IMR-90 (cell line): ENCODE data around the gene RNF182. TPM values are rescaled to one million over a fixed set of nuclear protein-coding genes. Genes with fewer than 3 reads are reported as not detected.
"Not testable (repeated sequence)": the region's sequence is repeated elsewhere in the genome, so short reads cannot be mapped to it uniquely, and the experiment has no call there.

Experiments used
- ATAC-seq: fragments of 200-7000 bp; cut with Tn5 transposase; 2 replicates; pipeline ENCODE4 v1.9.1; 2020; ENCODE audit warnings: low read depth, mild to moderate bottlenecking, moderate library complexity
- BruUV-seq: library from RNA; stranded (reverse); fragments of 400-500 nt; replicated peaks from 2 replicates; lab custom pipeline; 2021; lab: Mats Ljungman, UMichigan
- CTCF ChIA-PET: fragments of 300-600 bp; formaldehyde crosslinking; extraction: SDS; loops from one replicate; lab custom pipeline; 2021; ENCODE audit warnings: antibody characterized with exemption; lab: Yijun Ruan, JAX
- POLR2A ChIA-PET: fragments of 300-600 bp; sonication (Branson Sonifier 250); formaldehyde crosslinking; loops from one replicate; lab custom pipeline; 2022; ENCODE audit warnings: antibody characterized with exemption; ENCODE audit not compliant: unreplicated experiment; lab: Charles Lee
- DNase-seq: peaks from one replicate; pipeline ENCODE4 v3.0.0; 2013
- H2AFZ ChIP-seq: replicated peaks from 2 replicates; pipeline ENCODE3; 2013; ENCODE audit warnings: low read length, mild to moderate bottlenecking; ENCODE audit not compliant: poor library complexity
- H2AK5ac ChIP-seq: 2 replicates; pipeline ENCODE4 v1.6.1; 2013; ENCODE audit warnings: low read depth, low read length, inconsistent platforms
- H2AK9ac ChIP-seq: replicated peaks from 2 replicates; pipeline ENCODE3; 2013; ENCODE audit warnings: mild to moderate bottlenecking, low read depth, low read length, moderate library complexity; ENCODE audit not compliant: poor library complexity
- H2BK120ac ChIP-seq: 2 replicates; pipeline ENCODE4 v1.6.1; 2013; ENCODE audit warnings: low read depth, low read length, inconsistent platforms
- H2BK15ac ChIP-seq: 3 replicates; pipeline ENCODE4 v1.6.1; 2013; ENCODE audit warnings: low read depth, low read length, inconsistent platforms
- H2BK20ac ChIP-seq: 2 replicates; pipeline ENCODE4 v1.6.1; 2013; ENCODE audit warnings: low read depth, mild to moderate bottlenecking, inconsistent platforms, low read length, moderate library complexity
- H2BK5ac ChIP-seq: 2 replicates; pipeline ENCODE4 v1.6.1; 2013; ENCODE audit warnings: mild to moderate bottlenecking, low read depth, low read length, inconsistent platforms; ENCODE audit not compliant: poor library complexity, severe bottlenecking
- H3K14ac ChIP-seq: replicated peaks from 2 replicates; pipeline ENCODE4 v1.6.1; 2013; ENCODE audit warnings: low read depth, low read length, inconsistent platforms
- H3K18ac ChIP-seq: 2 replicates; pipeline ENCODE4 v1.6.1; 2013; ENCODE audit warnings: low read depth, low read length, control low read depth
- H3K23ac ChIP-seq: 2 replicates; pipeline ENCODE4 v1.6.1; 2013; ENCODE audit warnings: low read depth, low read length, inconsistent platforms
- H3K27ac ChIP-seq: 2 replicates; pipeline ENCODE4 v1.5.1; 2013; ENCODE audit warnings: mild to moderate bottlenecking, control low read depth, low read length; ENCODE audit not compliant: insufficient read depth
- H3K27me3 ChIP-seq: 2 replicates; pipeline ENCODE4 v1.6.1; 2013; ENCODE audit warnings: low read length; ENCODE audit not compliant: control insufficient read depth, insufficient read depth
- H3K36me3 ChIP-seq: 2 replicates; pipeline ENCODE4 v1.6.1; 2013; ENCODE audit warnings: low read length, mixed read lengths; ENCODE audit not compliant: control insufficient read depth, insufficient read depth
- H3K4ac ChIP-seq: 2 replicates; pipeline ENCODE4 v1.6.1; 2013; ENCODE audit warnings: low read depth, low read length, inconsistent platforms
- H3K4me1 ChIP-seq: 2 replicates; pipeline ENCODE4 v1.6.1; 2013; ENCODE audit warnings: low read length, mixed read lengths; ENCODE audit not compliant: control insufficient read depth, insufficient read depth
- H3K4me2 ChIP-seq: 2 replicates; pipeline ENCODE4 v1.6.1; 2013; ENCODE audit warnings: low read depth, mild to moderate bottlenecking, control low read depth, low read length, moderate library complexity
- H3K4me3 ChIP-seq: 2 replicates; pipeline ENCODE4 v1.5.1; 2013; ENCODE audit warnings: low read depth, mild to moderate bottlenecking, control low read depth, low read length, moderate library complexity; ENCODE audit not compliant: insufficient read depth
- H3K56ac ChIP-seq: 2 replicates; pipeline ENCODE4 v1.6.1; 2013; ENCODE audit warnings: low read length, inconsistent platforms; ENCODE audit not compliant: insufficient read depth; ENCODE audit errors: extremely low read depth
- H3K79me1 ChIP-seq, 2 experiments: 2 replicates each; pipeline ENCODE4 v1.6.1; 2013; ENCODE audit warnings: low read length in 2 of 2, inconsistent platforms in 1 of 2, low read depth in 1 of 2
- H3K9ac ChIP-seq: 2 replicates; pipeline ENCODE4 v1.6.1; 2013; ENCODE audit warnings: low read depth, low read length, control low read depth
- H3K9me1 ChIP-seq: 2 replicates; pipeline ENCODE4 v1.6.1; 2013; ENCODE audit warnings: low read length, inconsistent platforms; ENCODE audit not compliant: insufficient read depth
- H3K9me3 ChIP-seq: 2 replicates; pipeline ENCODE4 v1.6.1; 2013; ENCODE audit warnings: low read length; ENCODE audit not compliant: control insufficient read depth, insufficient read depth
- H4K20me1 ChIP-seq: 2 replicates; pipeline ENCODE4 v1.6.1; 2013; ENCODE audit warnings: low read length, inconsistent platforms; ENCODE audit not compliant: insufficient read depth
- H4K5ac ChIP-seq: 2 replicates; pipeline ENCODE4 v1.6.1; 2013; ENCODE audit warnings: mild to moderate bottlenecking, low read depth, low read length, control low read depth
- H4K8ac ChIP-seq, 2 experiments: 2 replicates each; pipeline ENCODE4 v1.6.1; 2013; ENCODE audit warnings: low read depth in 2 of 2, low read length in 2 of 2, control low read depth in 1 of 2, inconsistent platforms in 1 of 2
- H4K91ac ChIP-seq: 2 replicates; pipeline ENCODE4 v1.6.1; 2013; ENCODE audit warnings: low read depth, low read length, inconsistent platforms; ENCODE audit not compliant: insufficient read depth
- CEBPB ChIP-seq: IDR thresholded peaks from 2 replicates; pipeline ENCODE4 v1.6.1; 2012; ENCODE audit warnings: low read depth, low read length, improper control_type of control experiment
- CHD1 ChIP-seq: IDR thresholded peaks from 2 replicates; pipeline ENCODE4 v1.6.1; 2012; ENCODE audit warnings: low read depth, low read length, improper control_type of control experiment
- MAZ ChIP-seq: IDR thresholded peaks from 2 replicates; pipeline ENCODE4 v1.6.1; 2012; ENCODE audit warnings: low read depth, mild to moderate bottlenecking, low read length, improper control_type of control experiment, moderate library complexity, borderline replicate concordance
- MXI1 ChIP-seq: IDR thresholded peaks from 2 replicates; pipeline ENCODE4 v1.6.1; 2012; ENCODE audit warnings: low read depth, mild to moderate bottlenecking, low read length, moderate library complexity, borderline replicate concordance
- NFE2L2 ChIP-seq: fragments of 150-350 bp; IDR thresholded peaks from 2 replicates; pipeline ENCODE4 v1.6.1; 2016; ENCODE audit warnings: low read depth, mild to moderate bottlenecking, low read length
- POLR2A ChIP-seq: IDR thresholded peaks from 2 replicates; pipeline ENCODE4 v1.6.1; 2012; ENCODE audit warnings: mild to moderate bottlenecking, low read depth, low read length
- RAD21 ChIP-seq: IDR thresholded peaks from 2 replicates; pipeline ENCODE4 v1.6.1; 2012; ENCODE audit warnings: low read length, improper control_type of control experiment
- RCOR1 ChIP-seq: IDR thresholded peaks from 2 replicates; pipeline ENCODE4 v1.6.1; 2012; ENCODE audit warnings: mild to moderate bottlenecking, low read length, improper control_type of control experiment; ENCODE audit not compliant: insufficient replicate concordance
- RFX5 ChIP-seq: IDR thresholded peaks from 2 replicates; pipeline ENCODE4 v1.8.0; 2012; ENCODE audit warnings: low read depth, mild to moderate bottlenecking, low read length, moderate library complexity
- WGBS, 2 experiments: methylation state at CpG; one replicate each; pipeline versions ENCODE4 v1.1.5 to v1.1.7; 2013; ENCODE audit warnings: missing lambda C conversion rate in 2 of 2; ENCODE audit not compliant: insufficient read length in 1 of 2; ENCODE audit errors: extremely low coverage in 2 of 2; 5-methylcytosine and 5-hydroxymethylcytosine counted together
- dilution Hi-C: fragments of 300-500 bp; cut with HindIII; formaldehyde crosslinking; loops from one replicate; pipeline ENCODE4 v1.14.3; 2018; ENCODE audit warnings: low sequenced_read_pairs; ENCODE audit not compliant: unreplicated experiment
- in situ Hi-C: fragments of 300-500 bp; cut with MboI; formaldehyde crosslinking; loops from 3 replicates; pipeline ENCODE4 v1.14.3; 2019; ENCODE audit warnings: low sequenced_read_pairs, inconsistent platforms, mixed read lengths
- intact Hi-C: fragments of 100-400 bp; cut with micrococcal nuclease; formaldehyde crosslinking; loops from 2 replicates; pipeline ENCODE4 v1.10.0; 2022
- polyA plus RNA-seq, 3 experiments: library from polyadenylated mRNA; depleted of rRNA; stranded (reverse); fragments of >200 nt; gene quantifications; 2 replicates each; pipeline ENCODE4 v1.2.3, GENCODE V29; 2012; ENCODE audit warnings: low replicate concordance in 1 of 3
- total RNA-seq: library from RNA; depleted of rRNA; stranded (reverse); fragments of >200 nt; gene quantifications from 2 replicates; pipeline ENCODE4 v1.2.3, GENCODE V29; 2012

RNF182 gene
- total and polyA plus RNA-seq, 2 of the 4 experiments (the other 2 are of a cell fraction): 4.1 to 9.1 TPM

DNA sequence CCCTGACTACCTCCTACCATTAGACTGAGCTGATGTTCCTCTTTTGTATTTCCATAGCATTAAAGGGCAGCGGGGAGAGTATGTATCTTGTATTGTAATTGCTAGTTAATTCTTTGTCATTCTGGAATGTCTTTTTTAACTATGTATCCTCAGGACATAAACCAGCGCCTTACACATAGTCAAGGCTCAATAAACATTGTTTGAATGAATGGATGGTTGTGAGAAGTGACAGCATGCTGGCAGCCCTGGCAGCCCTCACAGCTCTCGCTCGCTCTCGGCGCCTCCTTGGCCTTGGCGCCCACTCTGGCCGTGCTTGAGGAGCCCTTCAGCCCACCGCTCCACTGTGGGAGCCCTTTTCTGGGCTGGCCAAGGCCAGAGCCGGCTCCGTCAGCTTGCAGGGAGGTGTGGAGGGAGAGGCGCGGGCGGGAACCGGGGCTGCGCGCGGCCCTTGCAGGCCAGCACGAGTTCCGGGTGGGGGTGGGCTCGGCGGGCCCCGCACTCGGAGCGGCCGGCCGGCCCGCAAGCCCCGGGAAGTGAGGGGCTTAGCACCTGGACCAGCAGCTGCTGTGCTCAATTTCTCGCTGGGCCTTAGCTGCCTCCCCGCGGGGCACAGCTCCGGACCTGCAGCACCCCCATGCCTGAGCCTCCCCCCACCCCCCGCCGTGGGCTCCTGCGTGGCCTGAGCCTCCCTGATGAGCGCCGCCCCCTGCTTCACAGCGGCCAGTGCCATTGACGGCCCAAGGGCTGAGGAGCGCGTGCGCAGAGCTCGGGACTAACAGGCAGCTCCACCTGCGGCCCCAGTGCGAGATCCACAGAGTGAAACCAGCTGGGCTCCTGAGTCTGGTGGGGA lies 93.1 kb downstream of the RNF182 start:
- WGBS, 2 experiments: 96% methylated on average over 15 of the region's 46 CpGs; no CpG with 5 or more reads in 1 of the 2 experiments
- peak overlapping the region; percentile 19; the same call in 1 of the 2 replicates for H3K4me2 ChIP-seq
- no peak overlapping the region for H4K8ac ChIP-seq
- no peak overlapping the region for H2AK5ac ChIP-seq
- H3K56ac ChIP-seq: no peak overlapping the region
- H3K36me3 ChIP-seq: no peaks in the 10 kb centered on the region
- H2AK9ac ChIP-seq: no peak overlapping the region
- no peaks in the 10 kb centered on the region for H3K9me1 ChIP-seq
- TF ChIP-seq POLR2A (no peak), NFE2L2 (no peak), MXI1 (no peak), MAZ (no peak), CHD1 (no peak), RFX5 (no peak), RAD21 (no peak), RCOR1 (no peak), CEBPB (no peak)
- peaks cover 2% of the 10 kb centered on the region; the same call in 1 of the 2 replicates for H3K4me1 ChIP-seq
- ChIA-PET POLR2A (interaction anchor here (0.6 kb wide), 1 partner anchor 46 kb away, joined by 4 read pairs; no protein-coding TSS in a partner anchor), CTCF (interaction anchor here (0.5 to 0.7 kb wide), 3 partner anchors 17 to 49 kb away, joined by 3 read pairs; no protein-coding TSS in a partner anchor)
- intact Hi-C loops: no loop called here
- no TSS peak for BruUV-seq
- no peak overlapping the region for H4K91ac ChIP-seq
- no peak overlapping the region for H3K14ac ChIP-seq
- dilution Hi-C loops: no loop called here
- H2AFZ ChIP-seq: no peak overlapping the region
- no peak overlapping the region for H3K23ac ChIP-seq
- H3K9ac ChIP-seq: no peak overlapping the region
- H3K79me1 ChIP-seq: no peaks in the 10 kb centered on the region
- H2BK5ac ChIP-seq: no peak overlapping the region
- ATAC-seq: peak; percentile 27; the same call in 1 of the 2 replicates
- no peaks in the 10 kb centered on the region for H4K20me1 ChIP-seq
- no peak for DNase-seq
- H2BK120ac ChIP-seq: peak overlapping the region; percentile 34; the same call in 1 of the 2 replicates
- no peak overlapping the region for H4K5ac ChIP-seq
- no peak overlapping the region for H2BK20ac ChIP-seq
- no peak overlapping the region for H3K4ac ChIP-seq
- H3K18ac ChIP-seq: no peak overlapping the region
- H3K4me3 ChIP-seq: no peak overlapping the region
- H2BK15ac ChIP-seq: no peak overlapping the region
- 0 out of 2 replicates have a peak, but pooled peaks cover 2% of the 10 kb centered on the region for H3K9me3 ChIP-seq
- peaks cover 1% of the 10 kb centered on the region; the same call in 1 of the 2 replicates for H3K27me3 ChIP-seq
- H3K27ac ChIP-seq: no peak overlapping the region; the same call in 1 of the 2 replicates
- in situ Hi-C loops: no loop called here

DNA sequence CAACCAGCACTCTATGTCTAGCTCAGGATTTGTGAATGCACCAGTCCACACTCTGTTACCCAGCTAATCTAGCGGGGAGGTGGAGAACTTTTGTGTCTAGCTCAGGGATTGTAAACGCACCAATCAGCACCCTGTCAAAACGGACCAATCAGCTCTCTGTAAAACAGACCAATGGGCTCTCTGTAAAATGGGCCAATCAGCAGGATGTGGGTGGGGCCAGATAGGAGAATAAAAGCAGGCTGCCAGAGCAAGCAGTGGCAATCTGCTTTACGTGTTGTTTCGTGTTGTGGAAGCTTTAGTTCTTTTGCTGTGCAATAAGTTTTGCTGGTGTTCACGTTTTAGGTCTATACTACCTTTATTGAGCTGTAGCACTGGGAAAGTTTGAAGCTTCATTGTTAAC lies 93.8 kb downstream of the RNF182 start:
- WGBS, 2 experiments: no CpG with 5 or more reads among the region's 6 CpGs
- H3K18ac ChIP-seq, H2BK15ac ChIP-seq, DNase-seq, H4K20me1 ChIP-seq, H3K79me1 ChIP-seq, H4K91ac ChIP-seq, H3K14ac ChIP-seq, H3K56ac ChIP-seq, H2BK120ac ChIP-seq, POLR2A ChIA-PET, intact Hi-C loops, H3K4me3 ChIP-seq, H4K5ac ChIP-seq, in situ Hi-C loops, H3K4ac ChIP-seq, H3K4me1 ChIP-seq, H3K27ac ChIP-seq, H2AFZ ChIP-seq, dilution Hi-C loops, H2BK20ac ChIP-seq, H3K9me1 ChIP-seq, H2AK5ac ChIP-seq, H2AK9ac ChIP-seq, H3K9ac ChIP-seq, H3K4me2 ChIP-seq, H3K36me3 ChIP-seq, H4K8ac ChIP-seq, ATAC-seq, H3K23ac ChIP-seq, BruUV-seq, H2BK5ac ChIP-seq, H3K27me3 ChIP-seq, H3K9me3 ChIP-seq: not testable (repeated sequence)
- CTCF ChIA-PET: interaction anchor here (0.5 kb wide), 1 partner anchor 48 kb away, joined by 3 read pairs; no protein-coding TSS in a partner anchor
